ENCODE data around the gene COL4A4.

COL4A4 gene

GRCh38 chr2:226978300-226978699 is 185.7 kb downstream of the COL4A4 start:
- no peak for DNase-seq

GRCh38 chr2:226977775-226978190 is 186.2 kb downstream of the COL4A4 start:
- DNase-seq, result no peak

DNA sequence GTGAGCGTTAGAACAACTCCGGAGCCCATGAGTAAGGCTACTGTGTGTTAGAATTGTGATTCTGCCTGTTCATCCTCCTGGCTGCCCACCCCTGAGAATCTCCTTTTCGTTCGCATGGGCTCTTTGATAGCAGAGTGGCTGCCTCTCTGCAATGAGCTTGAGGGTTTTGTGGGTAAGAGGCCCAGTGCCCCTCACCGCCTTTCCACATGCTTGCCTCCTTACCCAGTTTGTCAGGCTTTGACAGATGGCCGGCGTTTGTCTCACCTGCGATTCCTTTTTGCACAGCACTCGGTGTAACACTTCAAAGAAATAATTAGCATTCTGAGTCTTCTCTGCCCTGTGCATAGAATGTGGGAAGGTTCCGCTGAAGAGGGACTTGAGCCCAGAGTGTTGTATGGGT is 190.2 kb downstream of the COL4A4 start:
- no peak for DNase-seq

DNA sequence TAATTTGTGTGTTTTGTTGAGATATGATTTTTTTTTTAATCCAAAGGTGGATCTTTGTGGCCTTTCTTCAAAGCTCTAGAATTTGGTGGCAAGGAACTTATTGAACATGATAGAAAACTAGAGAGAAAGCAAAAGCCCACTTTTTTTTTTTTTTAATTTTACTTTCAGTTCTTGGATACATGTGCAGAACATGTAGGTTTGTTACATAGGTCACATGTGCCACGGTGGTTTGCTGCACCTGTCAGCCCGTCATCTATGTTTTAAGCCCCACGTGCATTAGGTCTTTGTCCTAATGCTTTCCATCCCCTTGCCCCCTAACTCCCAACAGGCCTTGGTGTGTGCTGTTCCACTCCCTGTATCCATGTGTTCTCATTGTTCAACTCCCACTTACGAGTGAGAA is 192.2 kb downstream of the COL4A4 start:
- no peak for DNase-seq

- no peak for DNase-seq
Measured at GRCh38 chr2:226971084-226971483, 192.9 kb downstream of the COL4A4 start.

- no peak for DNase-seq
Measured at GRCh38 chr2:226970362-226970761, 193.6 kb downstream of the COL4A4 start.

GRCh38 chr2:226969417-226970080 is 194.5 kb downstream of the COL4A4 start:
- DNase-seq, result no peak

- DNase-seq, result no peak
Measured at GRCh38 chr2:226965376-226965775, 198.6 kb downstream of the COL4A4 start.

GRCh38 chr2:226963528-226963927 is 200.5 kb downstream of the COL4A4 start:
- peak; percentile 84 for DNase-seq

DNA sequence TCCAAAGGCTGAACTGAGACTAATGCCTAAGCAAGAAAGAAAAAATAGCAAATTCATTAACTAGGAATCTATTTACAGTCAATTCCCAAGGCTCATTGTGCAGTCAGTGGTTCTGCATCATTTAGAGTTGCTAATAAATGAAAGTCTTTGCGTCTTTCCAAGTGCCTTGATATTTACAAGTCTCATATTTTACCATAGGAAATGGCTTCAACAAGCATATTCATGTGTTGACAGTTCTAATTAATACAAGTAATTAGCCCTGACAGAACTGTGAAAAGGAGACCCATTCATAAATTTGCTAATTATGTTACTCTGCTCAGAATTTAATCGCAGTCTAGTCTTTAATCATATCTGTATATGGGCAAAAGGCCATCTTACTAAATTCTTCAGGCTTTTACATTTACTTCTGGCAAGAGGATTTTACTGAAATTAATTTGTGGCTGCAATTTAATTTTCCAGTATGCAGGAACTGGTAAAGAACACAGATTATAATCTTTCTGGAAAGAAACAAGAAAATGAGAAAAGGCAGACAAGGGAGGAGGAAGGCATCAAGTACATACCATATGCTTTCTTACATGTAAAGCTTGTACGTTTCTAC is 201.7 kb downstream of the COL4A4 start:
- no peak for DNase-seq

DNA sequence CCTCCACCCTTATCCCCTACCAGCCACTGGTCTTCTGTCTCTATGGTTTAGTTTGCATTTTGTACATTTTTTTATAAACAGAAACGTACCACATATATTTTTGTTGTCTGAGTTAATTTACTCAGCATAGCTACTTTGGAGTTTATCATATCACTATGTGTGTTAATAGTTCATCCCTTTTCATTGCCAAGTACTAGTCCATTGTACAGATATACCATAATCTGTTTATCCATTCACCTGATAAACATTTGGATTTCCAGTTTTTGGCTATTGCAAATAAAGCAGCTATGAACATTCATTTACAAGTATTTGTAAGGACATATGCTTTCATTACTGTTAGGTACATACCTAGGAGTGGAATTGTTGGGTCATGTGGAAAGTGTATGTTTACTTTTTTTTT is 204.6 kb downstream of the COL4A4 start:
- no peak for DNase-seq

- no peak for DNase-seq
Measured at GRCh38 chr2:226956659-226957058, 207.3 kb downstream of the COL4A4 start.

DNA sequence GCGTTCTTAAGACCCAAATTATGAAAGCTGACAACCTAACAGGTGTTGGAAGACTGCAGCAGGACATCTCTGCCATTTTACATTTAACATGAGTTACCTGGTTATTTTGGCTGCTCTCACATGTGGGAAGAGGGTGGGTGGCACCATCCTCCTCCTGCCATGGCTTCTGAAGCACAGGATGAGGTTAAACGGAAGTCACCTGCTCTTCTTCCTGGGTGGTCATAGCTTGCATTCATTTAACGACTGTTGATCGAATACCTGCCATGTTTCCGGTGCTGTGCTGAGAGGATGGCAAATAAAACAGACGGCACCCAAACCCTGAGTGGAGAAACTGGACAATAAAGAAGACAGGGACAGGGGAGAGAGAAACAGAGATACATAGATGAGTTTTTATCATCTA is 210.2 kb downstream of the COL4A4 start:
- DNase-seq, result no peak

GRCh38 chr2:226953206-226953605 is 210.8 kb downstream of the COL4A4 start:
- no peak for DNase-seq

All from NCI-H226 (cell line).